Measurements from ENCODE around the gene LRRC59. TPM values are rescaled to one million over a fixed set of nuclear protein-coding genes. Genes with fewer than 3 reads are reported as not detected.

LRRC59 gene
- total and polyA plus RNA-seq, 2 of the 13 experiments (the other 11 are each of a cell fraction or from before 2014, with no cell fraction given): 87.3 to 222 TPM

DNA sequence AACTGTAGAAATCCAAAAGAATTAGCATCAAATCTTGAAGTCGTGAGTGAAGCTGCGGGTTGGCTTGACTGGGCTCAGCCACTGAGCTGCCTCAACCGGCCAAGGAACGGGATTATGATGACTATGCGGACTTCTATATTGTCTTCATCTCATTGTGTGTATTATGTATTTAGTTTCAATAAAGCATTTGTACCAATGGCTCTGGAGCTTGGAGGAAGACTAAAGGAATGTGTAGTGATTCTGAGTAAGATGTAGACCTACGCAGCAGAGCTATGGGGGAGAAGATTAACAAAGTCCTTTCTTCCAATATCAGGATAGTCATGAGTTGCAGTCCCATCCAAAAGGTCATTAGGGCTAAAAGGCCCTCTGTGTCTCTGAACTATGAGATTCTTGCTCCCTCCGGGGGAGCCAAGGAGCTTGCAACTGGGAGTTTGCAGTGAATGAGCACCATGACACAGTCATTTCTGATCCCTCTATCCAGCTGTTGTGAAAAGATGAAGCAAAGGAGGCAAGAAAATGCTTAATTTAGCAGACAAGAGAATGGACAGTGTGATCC lies 16.0 kb downstream of the LRRC59 start:
- in situ Hi-C loops (cut with HindIII; ENCODE audit: extremely low pct_ligation_motif_present, low pct_unique_long_range_greater_than_20kb) (no loop called here), intact Hi-C loops (cut with micrococcal nuclease; ENCODE audit: unreplicated experiment) (no loop called here)
- Histone ChIP-seq H3K4me2 (ENCODE audit: low read depth, low read length) (no peak overlapping the region), H3K9ac (ENCODE audit: insufficient read depth, low read depth, low read length) (no peak overlapping the region), H2AFZ (ENCODE audit: low read length) (no peak overlapping the region), H3K27me3 (ENCODE audit: control insufficient read depth in 1 of 2, insufficient read depth in 2 of 2, low read length in 2 of 2) (no peaks in the 10 kb centered on the region), H3K27ac (ENCODE audit: extremely low read length, insufficient read depth, low read length) (no peak overlapping the region), H3K4me3 (replicated peaks in 1 of 3; ENCODE audit: insufficient read depth in 1 of 3, low read depth in 2 of 3, low read length in 3 of 3) (no peak overlapping the region), H4K20me1 (ENCODE audit: insufficient read depth, low read length) (0 out of 2 replicates have a peak, but pooled peaks cover 3% of the 10 kb centered on the region), H3K79me2 (ENCODE audit: insufficient read depth, low read length) (no peaks in the 10 kb centered on the region), H3K4me1 (ENCODE audit: insufficient read depth, low read length) (no peaks in the 10 kb centered on the region), H3K9me3 (ENCODE audit: low read length) (no peaks in the 10 kb centered on the region), H3K36me3 (replicated peaks in 1 of 2; ENCODE audit: control insufficient read depth in 1 of 2, insufficient read depth in 2 of 2, low read length in 2 of 2) (peaks cover 41 to 79% of the 10 kb centered on the region in 2 experiments)
- no peak for DNase-seq (ENCODE audit: low spot score)
- ChIA-PET POLR2A (interaction anchor here (0.7 to 2.2 kb wide), 4 partner anchors 9 to 48 kb away, joined by 3 to 14 read pairs (median 5); partner anchors contain the start of gene LRRC59), CTCF (ENCODE audit: low intra/inter-chr PET ratio, low total read pairs) (no interaction called here)
- TF ChIP-seq SALL2 (CRISPR knock-in tag; IDR thresholded peaks at IDR 0.05): peak; percentile 15; the same call in 1 of the 2 replicates
- no peak for TF ChIP-seq CREB1 (IDR thresholded peaks at IDR 0.05)
- TF ChIP-seq CREB1 (CRISPR knock-in tag; IDR thresholded peaks at IDR 0.05): 0 out of 2 replicates have a peak, but pooled peaks have one; percentile 19
- TF ChIP-seq POLR2A (IDR thresholded peaks at IDR 0.05; ENCODE audit: insufficient read depth in 1 of 2, low read depth in 2 of 2, low read length in 2 of 2): peak in 1 of 2 experiments; percentile 40; a peak in 2 of 4 replicates
- TF ChIP-seq MAFK (conservative IDR thresholded peaks at IDR 0.05 in 1 of 2, IDR thresholded peaks at IDR 0.05 in 1 of 2; ENCODE audit: low read length in 2 of 2): peak; percentile 12 to 52; a peak in 1 of 4 replicates
- 0 out of 2 replicates have a peak, but pooled peaks have one; percentile 14 for TF ChIP-seq MBD4 (IDR thresholded peaks at IDR 0.05; ENCODE audit: borderline replicate concordance, low read length)
- TF ChIP-seq ZNF570 (CRISPR knock-in tag; IDR thresholded peaks at IDR 0.05; ENCODE audit: borderline replicate concordance): no peak
- 93% methylated on average over 7 of the region's 7 CpGs for WGBS (ENCODE audit: low lambda C conversion rate)
- BruUV-seq (replicated peaks): no TSS peak
- no peak for ATAC-seq
- peak; percentile 30 for FAIRE-seq

Measured in HepG2 (cell line).